SK-N-SH (cell line): ENCODE measurements around the gene TMEM89. TPM values are rescaled to one million over a fixed set of nuclear protein-coding genes. Genes with fewer than 3 reads are reported as not detected.

Experiments
- CTCF ChIA-PET: fragments of 300-600, 350-600 bp; formaldehyde crosslinking; extraction: SDS; loops from one replicate; lab custom pipeline; 2021; lab: Yijun Ruan, JAX
- POLR2A ChIA-PET: fragments of 350-600 bp; sonication (Branson Sonifier 250); formaldehyde crosslinking; extraction: SDS; loops from one replicate; lab custom pipeline; 2020; ENCODE audit warnings: antibody characterized with exemption, inconsistent platforms; lab: Yijun Ruan, JAX
- DNase-seq: peaks from one replicate; pipeline ENCODE4 v3.0.0; 2012
- H2AFZ ChIP-seq: fragments of 200-600 bp; sonication (generic); 2 replicates; pipeline ENCODE4 v1.8.1; 2016; ENCODE audit warnings: antibody characterized with exemption, mild to moderate bottlenecking, low read depth
- H3F3A ChIP-seq: fragments of 200-600 bp; sonication (generic); replicated peaks from 2 replicates; pipeline ENCODE3; 2016; ENCODE audit warnings: antibody characterized with exemption, mild to moderate bottlenecking; ENCODE audit not compliant: insufficient read depth
- H3K27ac ChIP-seq, 2 experiments: fragments of 200-500 bp in 1 of 2; fragments of 200-600 bp in 1 of 2; sonication (Bioruptor generic) in 1 of 2; sonication (generic), shearing (Covaris generic) in 1 of 2; 2 replicates each; pipeline versions ENCODE4 v1.5.1 to v1.6.1; 2014 to 2016; ENCODE audit warnings: low read depth in 2 of 2, inconsistent platforms in 1 of 2, low read length in 1 of 2, mild to moderate bottlenecking in 1 of 2, mixed read lengths in 1 of 2
- H3K27me3 ChIP-seq: fragments of 200-600 bp; sonication (generic), shearing (Covaris generic); 2 replicates; pipeline ENCODE4 v1.6.1; 2016; ENCODE audit warnings: mixed run types; ENCODE audit not compliant: insufficient read depth
- H3K36me3 ChIP-seq, 2 experiments: fragments of 200-500 bp in 1 of 2; fragments of 200-600 bp in 1 of 2; sonication (Bioruptor generic) in 1 of 2; sonication (generic) in 1 of 2; replicated peaks in 1 of 2; 2 replicates each; pipeline versions ENCODE3 to v1.5.1; 2014 to 2016; ENCODE audit warnings: low read length in 1 of 2, mild to moderate bottlenecking in 1 of 2; ENCODE audit not compliant: insufficient read depth in 2 of 2, control insufficient read depth in 1 of 2
- H3K4me1 ChIP-seq, 2 experiments: fragments of 200-500 bp in 1 of 2; fragments of 200-600 bp in 1 of 2; sonication (Bioruptor generic) in 1 of 2; sonication (generic), shearing (Covaris generic) in 1 of 2; 2 replicates each; pipeline versions ENCODE4 v1.5.1 to v1.6.1; 2014 to 2016; ENCODE audit warnings: low read depth in 1 of 2, low read length in 1 of 2, mixed run types in 1 of 2; ENCODE audit not compliant: insufficient read depth in 2 of 2, control insufficient read depth in 1 of 2
- H3K4me2 ChIP-seq: fragments of 200-600 bp; sonication (generic), shearing (Covaris generic); 2 replicates; pipeline ENCODE4 v1.6.1; 2017; ENCODE audit warnings: mixed run types
- H3K4me3 ChIP-seq, 2 experiments: fragments of 200-500 bp in 1 of 2; fragments of 200-600 bp in 1 of 2; sonication (Bioruptor generic) in 1 of 2; sonication (generic), shearing (Covaris generic) in 1 of 2; 2 replicates each; pipeline versions ENCODE4 v1.5.1 to v1.8.1; 2014 to 2016; ENCODE audit warnings: low read depth in 2 of 2, inconsistent platforms in 1 of 2, low read length in 1 of 2, mild to moderate bottlenecking in 1 of 2, mixed read lengths in 1 of 2, moderate library complexity in 1 of 2
- H3K79me2 ChIP-seq: fragments of 200-600 bp; sonication (generic); 2 replicates; pipeline ENCODE4 v1.8.1; 2017; ENCODE audit warnings: mild to moderate bottlenecking; ENCODE audit not compliant: insufficient read depth
- H3K9ac ChIP-seq: fragments of 200-600 bp; sonication (generic); 2 replicates; pipeline ENCODE4 v1.6.1; 2017; ENCODE audit warnings: mixed run types
- H3K9me2 ChIP-seq: fragments of 200-600 bp; sonication (generic); 2 replicates; pipeline ENCODE4 v1.6.1; 2017; ENCODE audit warnings: mixed run types
- H3K9me3 ChIP-seq: fragments of 200-600 bp; sonication (generic); 2 replicates; pipeline ENCODE4 v1.6.1; 2017; ENCODE audit warnings: mixed run types, mild to moderate bottlenecking, moderate library complexity
- H4K20me1 ChIP-seq: fragments of 200-600 bp; sonication (generic); 2 replicates; pipeline ENCODE4 v1.6.1; 2017; ENCODE audit warnings: mild to moderate bottlenecking, mixed run types; ENCODE audit not compliant: insufficient read depth
- CTCF ChIP-seq: fragments of 200-600 bp; sonication (generic); IDR thresholded peaks from 2 replicates; pipeline ENCODE4 v1.6.1; 2017; ENCODE audit warnings: antibody characterized with exemption, mild to moderate bottlenecking, moderate library complexity
- EP300 ChIP-seq, 2 experiments: IDR thresholded peaks; 2 replicates each; pipeline versions ENCODE4 v1.4.0 to v1.6.1; 2012; ENCODE audit warnings: borderline replicate concordance in 1 of 2, low read depth in 1 of 2, low read length in 1 of 2
- FOXJ3 ChIP-seq: sonication (generic); formaldehyde crosslinking; IDR thresholded peaks from 2 replicates; pipeline ENCODE4 v1.5.1; 2020; ENCODE audit warnings: mild to moderate bottlenecking, missing genetic modification reagents
- GABPA ChIP-seq: IDR thresholded peaks from 2 replicates; pipeline ENCODE4 v1.4.0; 2012; ENCODE audit warnings: low read depth, mild to moderate bottlenecking
- IRF3 ChIP-seq: fragments of 150-350 bp; IDR thresholded peaks from 2 replicates; pipeline ENCODE4 v1.6.1; 2016; ENCODE audit warnings: mild to moderate bottlenecking, low read depth, low read length
- JUND ChIP-seq: IDR thresholded peaks from 2 replicates; pipeline ENCODE4 v1.4.0; 2012
- MEF2A ChIP-seq: IDR thresholded peaks from 2 replicates; pipeline ENCODE4 v1.4.0; 2012; ENCODE audit warnings: low read depth, borderline replicate concordance
- MXI1 ChIP-seq: IDR thresholded peaks from 2 replicates; pipeline ENCODE4 v1.6.1; 2012; ENCODE audit warnings: mild to moderate bottlenecking, low read depth, low read length, improper control_type of control experiment
- NFIC ChIP-seq: IDR thresholded peaks from 2 replicates; pipeline ENCODE4 v1.4.0; 2012; ENCODE audit warnings: borderline replicate concordance
- NRF1 ChIP-seq: IDR thresholded peaks from 2 replicates; pipeline ENCODE4 v1.6.1; 2012; ENCODE audit warnings: low read depth, mild to moderate bottlenecking, low read length
- PBX3 ChIP-seq: IDR thresholded peaks from 2 replicates; pipeline ENCODE4; 2012
- POLR2AphosphoS5 ChIP-seq: IDR thresholded peaks from 2 replicates; pipeline ENCODE4 v1.6.1; 2012; ENCODE audit warnings: low read depth, low read length
- RAD21 ChIP-seq: IDR thresholded peaks from 2 replicates; pipeline ENCODE4 v1.6.1; 2012; ENCODE audit warnings: mild to moderate bottlenecking, low read length
- RXRA ChIP-seq: IDR thresholded peaks from 2 replicates; pipeline ENCODE4 v1.4.0; 2012; ENCODE audit warnings: low read depth, mild to moderate bottlenecking, borderline replicate concordance
- SIN3A ChIP-seq: IDR thresholded peaks from 2 replicates; pipeline ENCODE4 v1.6.1; 2012; ENCODE audit warnings: low read depth, mild to moderate bottlenecking, low read length, moderate library complexity, borderline replicate concordance
- TAF1 ChIP-seq: IDR thresholded peaks from 2 replicates; pipeline ENCODE4 v1.6.1; 2012; ENCODE audit warnings: low read depth, mild to moderate bottlenecking, low read length, moderate library complexity, borderline replicate concordance
- TCF12 ChIP-seq: IDR thresholded peaks from 2 replicates; pipeline ENCODE4 v1.4.0; 2012
- USF1 ChIP-seq: IDR thresholded peaks from 2 replicates; pipeline ENCODE4 v1.4.0; 2012; ENCODE audit warnings: low read depth, borderline replicate concordance
- USF2 ChIP-seq: fragments of 150-350 bp; IDR thresholded peaks from 2 replicates; pipeline ENCODE4 v1.6.1; 2017; ENCODE audit warnings: antibody characterized with exemption, low read length, low read depth, borderline replicate concordance
- WGBS: methylation state at CpG from one replicate; pipeline ENCODE4 v1.1.6; 2017; ENCODE audit warnings: low lambda C conversion rate; 5-methylcytosine and 5-hydroxymethylcytosine counted together
- polyA plus RNA-seq, 3 experiments: library from polyadenylated mRNA; depleted of rRNA; stranded (reverse); fragments of >200 nt; gene quantifications; 2 replicates each; pipeline ENCODE4 v1.2.3, GENCODE V29; 2012

Gene TMEM89
- polyA plus RNA-seq, 1 of the 3 experiments (the other 2 are of a cell fraction): not detected

GRCh38 chr3:48656841-48657281, 35.3 kb upstream of the TMEM89 start:
- no peak overlapping the region for H3K4me3 ChIP-seq
- peaks cover 0 to 8% of the 10 kb centered on the region in 2 experiments; a peak in 1 of 4 replicates for H3K4me1 ChIP-seq
- peaks cover 15 to 73% of the 10 kb centered on the region in 2 experiments for H3K36me3 ChIP-seq
- no peaks in the 10 kb centered on the region for H3K9me3 ChIP-seq
- peaks cover 22% of the 10 kb centered on the region; the same call in 1 of the 2 replicates for H3K79me2 ChIP-seq
- peaks cover 16% of the 10 kb centered on the region; the same call in 1 of the 2 replicates for H4K20me1 ChIP-seq
- 95% methylated on average over 29 of the region's 45 CpGs for WGBS
- no peaks in the 10 kb centered on the region for H3K9me2 ChIP-seq
- no peak overlapping the region for H3K27ac ChIP-seq
- TF ChIP-seq RAD21 (no peak), SIN3A (no peak), FOXJ3 (CRISPR knock-in tag) (no peak), MEF2A (no peak), TCF12 (no peak), EP300 (IDR thresholded peaks at IDR 0.05; ENCODE audit: borderline replicate concordance in 1 of 2, low read depth in 1 of 2, low read length in 1 of 2) (no peak), JUND (no peak), POLR2AphosphoS5 (no peak), GABPA (no peak), IRF3 (no peak), MXI1 (no peak), TAF1 (no peak), NRF1 (no peak), PBX3 (no peak), NFIC (no peak)
- no peak overlapping the region for H3K9ac ChIP-seq
- no peaks in the 10 kb centered on the region for H3K27me3 ChIP-seq
- H3K4me2 ChIP-seq: no peak overlapping the region
- no peaks in the 10 kb centered on the region for H3F3A ChIP-seq
- ChIA-PET CTCF (no interaction called here), POLR2A (no interaction called here)
- DNase-seq: no peak
- H2AFZ ChIP-seq: no peak overlapping the region

- Histone ChIP-seq H3K79me2 (peaks cover 16% of the 10 kb centered on the region; the same call in 1 of the 2 replicates), H3K4me3 (no peak overlapping the region; a peak in 1 of 4 replicates), H3K9me2 (no peaks in the 10 kb centered on the region), H3K9ac (no peak overlapping the region), H3K4me1 (peaks cover 0 to 8% of the 10 kb centered on the region in 2 experiments; a peak in 1 of 4 replicates), H3K27ac (no peak overlapping the region), H3K36me3 (peaks cover 15 to 79% of the 10 kb centered on the region in 2 experiments), H3K27me3 (no peaks in the 10 kb centered on the region), H3K4me2 (no peak overlapping the region), H3K9me3 (no peaks in the 10 kb centered on the region), H4K20me1 (peaks cover 16% of the 10 kb centered on the region; the same call in 1 of the 2 replicates), H2AFZ (no peak overlapping the region), H3F3A (no peaks in the 10 kb centered on the region)
- ChIA-PET POLR2A (no interaction called here), CTCF (no interaction called here)
- peak; percentile 58 for DNase-seq
- 96% methylated on average over 72 of the region's 94 CpGs for WGBS
- no peak for TF ChIP-seq CTCF
- TF ChIP-seq USF2: no peak
- no peak for TF ChIP-seq IRF3
- no peak for TF ChIP-seq MEF2A
- TF ChIP-seq GABPA: no peak
- no peak for TF ChIP-seq NRF1
- no peak for TF ChIP-seq USF1
- TF ChIP-seq RAD21: no peak
- TF ChIP-seq FOXJ3 (CRISPR knock-in tag): no peak
- TF ChIP-seq RXRA: no peak
Measured at GRCh38 chr3:48656061-48656840, 34.7 kb upstream of the TMEM89 start.
